Thoracic aorta (tissue), 2 donors: ENCODE results near the gene UQCRC1. TPM values are rescaled to one million over a fixed set of nuclear protein-coding genes. Genes with fewer than 3 reads are reported as not detected.
A peak's percentile ranks its signal among the peaks of the same experiment; 100 is the strongest.

ENCODE experiments used
- ATAC-seq: fragments of 150-250 bp; one replicate; pipeline ENCODE4 v1.8.0; 2017; ENCODE audit warnings: low read depth; ENCODE audit not compliant: insufficient number of reproducible peaks, low FRiP score
- DNase-seq: peaks from one replicate; pipeline ENCODE4 v3.0.0-alpha.2; 2020; ENCODE audit warnings: low spot score
- H3K27ac ChIP-seq, 2 donors: fragments of 200-600 bp; sonication (generic); 1 replicate in 1 of 2; 2 replicates in 1 of 2; pipeline ENCODE4 v1.5.1; 2016; ENCODE audit warnings: mild to moderate bottlenecking in 2 of 2, moderate library complexity in 2 of 2
- H3K27me3 ChIP-seq: fragments of 200-600 bp; sonication (generic); replicated peaks from 2 replicates; pipeline ENCODE4 v1.6.0; 2016; ENCODE audit warnings: mild to moderate bottlenecking; ENCODE audit not compliant: insufficient read depth
- H3K36me3 ChIP-seq: fragments of 200-600 bp; sonication (generic); one replicate; pipeline ENCODE4 v1.5.1; 2016
- H3K4me1 ChIP-seq, 2 donors: fragments of 200-600 bp; sonication (generic); 1 replicate in 1 of 2; 2 replicates in 1 of 2; pipeline versions ENCODE4 v1.5.1 to v1.6.0; 2016; ENCODE audit warnings: low read depth in 2 of 2, mild to moderate bottlenecking in 1 of 2; ENCODE audit not compliant: control insufficient read depth in 1 of 2
- H3K4me3 ChIP-seq: fragments of 200-600 bp; sonication (generic); 2 replicates; pipeline ENCODE4 v1.5.1; 2016; ENCODE audit warnings: mild to moderate bottlenecking
- H3K9me3 ChIP-seq: fragments of 200-600 bp; sonication (generic); 2 replicates; pipeline ENCODE4 v1.5.1; 2016
- total RNA-seq, 2 donors: library from RNA; depleted of rRNA; stranded (reverse); fragments of >200 nt; gene quantifications; one replicate each; pipeline versions ENCODE4 v1.1.0 to v1.2.3, GENCODE V29; 2016
- TF ChIP-seq, protein P1 (sequence below): fragments of 200-600 bp; sonication (generic); IDR thresholded peaks from one replicate; pipeline ENCODE4 v1.5.1; 2019; ENCODE audit warnings: antibody characterized with exemption

The UQCRC1 gene
- total RNA-seq, 2 donors from 2014 or later = 226 to 234 TPM

DNA sequence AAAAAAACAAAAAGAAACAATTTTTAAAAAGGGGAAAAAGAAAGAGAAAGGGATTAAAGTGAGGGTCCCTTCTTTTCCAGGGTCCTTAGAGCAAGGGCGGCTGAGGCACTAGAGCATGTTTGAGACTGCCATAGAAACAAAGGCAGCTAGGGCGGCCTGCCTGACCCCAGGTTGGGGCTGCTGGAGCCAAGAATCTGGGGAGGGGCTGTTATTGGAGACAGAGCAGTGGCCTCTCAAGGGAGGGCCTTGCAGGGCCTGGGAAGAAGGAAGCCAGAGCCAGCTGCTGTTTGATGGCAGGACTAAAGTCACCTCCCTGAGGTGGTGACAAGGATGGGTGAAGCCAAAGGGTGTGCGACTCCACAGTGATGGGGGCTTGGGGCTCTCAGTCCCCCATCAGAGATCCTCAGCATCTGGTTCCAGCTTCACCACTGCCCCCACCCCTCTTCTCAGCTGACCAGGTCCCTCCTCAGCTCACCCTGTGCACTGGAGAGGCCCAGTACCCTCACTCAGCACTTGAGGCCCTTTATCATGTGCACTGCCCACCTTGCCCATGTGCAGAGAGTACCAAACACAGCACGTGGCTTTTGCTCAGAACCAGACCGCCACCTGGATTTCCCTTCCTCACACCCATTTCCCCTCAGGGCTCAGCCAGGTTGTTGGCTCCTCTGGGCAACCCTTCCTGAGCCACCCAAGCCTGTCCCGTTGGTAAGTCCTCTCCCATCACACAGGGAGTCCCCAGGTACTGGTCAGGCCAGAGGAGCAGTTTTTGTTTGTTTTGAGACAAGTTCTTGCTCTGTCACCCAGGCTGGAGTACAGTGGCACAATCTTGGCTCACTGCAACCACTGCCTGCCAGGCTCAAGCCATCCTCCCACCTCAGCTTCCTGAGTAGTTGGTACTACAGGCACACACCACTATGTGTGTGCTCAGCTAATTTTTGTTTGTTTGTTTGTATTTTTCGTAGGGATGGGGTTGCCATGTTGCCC lies 10.4 kb upstream of the UQCRC1 start:
- H3K9me3 ChIP-seq = peaks cover 14% of the 10 kb centered on the region
- no peaks in the 10 kb centered on the region for H3K27me3 ChIP-seq
- DNase-seq (no peak), ATAC-seq (no peak)
- H3K4me1 ChIP-seq = peaks cover 15 to 30% of the 10 kb centered on the region in 2 donors
- H3K4me3 ChIP-seq = peak overlapping the region; percentile 29
- H3K27ac ChIP-seq = peak overlapping the region; percentile 94
- TF ChIP-seq, protein P1, sequence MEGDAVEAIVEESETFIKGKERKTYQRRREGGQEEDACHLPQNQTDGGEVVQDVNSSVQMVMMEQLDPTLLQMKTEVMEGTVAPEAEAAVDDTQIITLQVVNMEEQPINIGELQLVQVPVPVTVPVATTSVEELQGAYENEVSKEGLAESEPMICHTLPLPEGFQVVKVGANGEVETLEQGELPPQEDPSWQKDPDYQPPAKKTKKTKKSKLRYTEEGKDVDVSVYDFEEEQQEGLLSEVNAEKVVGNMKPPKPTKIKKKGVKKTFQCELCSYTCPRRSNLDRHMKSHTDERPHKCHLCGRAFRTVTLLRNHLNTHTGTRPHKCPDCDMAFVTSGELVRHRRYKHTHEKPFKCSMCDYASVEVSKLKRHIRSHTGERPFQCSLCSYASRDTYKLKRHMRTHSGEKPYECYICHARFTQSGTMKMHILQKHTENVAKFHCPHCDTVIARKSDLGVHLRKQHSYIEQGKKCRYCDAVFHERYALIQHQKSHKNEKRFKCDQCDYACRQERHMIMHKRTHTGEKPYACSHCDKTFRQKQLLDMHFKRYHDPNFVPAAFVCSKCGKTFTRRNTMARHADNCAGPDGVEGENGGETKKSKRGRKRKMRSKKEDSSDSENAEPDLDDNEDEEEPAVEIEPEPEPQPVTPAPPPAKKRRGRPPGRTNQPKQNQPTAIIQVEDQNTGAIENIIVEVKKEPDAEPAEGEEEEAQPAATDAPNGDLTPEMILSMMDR = no peak
- no peaks in the 10 kb centered on the region for H3K36me3 ChIP-seq

DNA sequence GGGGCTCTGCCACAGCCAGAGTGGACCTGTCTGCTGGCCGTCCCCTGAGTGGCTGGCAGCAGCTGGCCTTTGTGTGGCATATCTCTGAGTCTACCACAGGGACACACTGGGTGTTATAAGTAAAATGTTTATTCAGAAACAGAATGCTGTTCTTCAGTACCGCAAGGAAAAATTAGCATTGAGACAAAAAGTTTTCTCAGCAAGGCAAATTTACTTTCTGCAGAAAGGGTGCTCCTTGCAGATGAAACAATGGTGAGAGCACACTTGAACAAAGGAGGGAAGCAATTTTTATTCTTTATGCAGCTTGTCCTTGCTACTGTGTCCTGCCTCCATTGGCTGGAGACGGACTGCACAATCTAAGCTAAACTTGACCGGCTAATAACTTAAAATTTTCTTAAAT lies 8.1 kb upstream of the UQCRC1 start:
- H3K9me3 ChIP-seq = peaks cover 14% of the 10 kb centered on the region
- no peaks in the 10 kb centered on the region for H3K27me3 ChIP-seq
- peak overlapping the region; percentile 94 for H3K27ac ChIP-seq
- H3K4me1 ChIP-seq = peaks cover 15 to 30% of the 10 kb centered on the region in 2 donors
- DNase-seq (no peak), ATAC-seq (no peak)
- no peaks in the 10 kb centered on the region for H3K36me3 ChIP-seq
- H3K4me3 ChIP-seq = no peak overlapping the region
- TF ChIP-seq, protein P1 = no peak

DNA sequence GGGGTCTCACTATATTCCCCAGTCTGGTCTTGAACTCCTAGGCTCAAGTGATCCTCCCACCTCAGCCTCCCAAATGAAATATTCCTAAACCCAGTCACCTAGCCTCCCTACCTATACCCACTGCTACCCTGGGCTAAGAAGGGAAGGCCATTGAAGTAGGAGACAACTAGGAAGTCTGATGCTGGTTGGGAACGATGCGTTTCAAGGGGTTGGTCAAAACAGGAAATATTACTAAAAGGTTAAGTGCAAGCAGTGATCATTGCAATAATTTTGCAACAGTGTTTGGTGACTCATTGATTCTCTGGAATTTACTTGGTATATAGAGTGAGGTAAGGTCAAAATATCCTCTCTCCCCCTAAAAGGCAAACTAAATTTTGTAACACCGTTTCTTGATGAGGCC lies 4.6 kb upstream of the UQCRC1 start:
- Histone ChIP-seq H3K9me3 (peaks cover 14% of the 10 kb centered on the region), H3K4me3 (no peak overlapping the region), H3K27ac (no peak overlapping the region), H3K36me3 (no peaks in the 10 kb centered on the region), H3K27me3 (no peaks in the 10 kb centered on the region), H3K4me1 (peaks cover 9 to 13% of the 10 kb centered on the region in 2 donors)
- ATAC-seq (no peak), DNase-seq (no peak)
- TF ChIP-seq, protein P1 = no peak

DNA sequence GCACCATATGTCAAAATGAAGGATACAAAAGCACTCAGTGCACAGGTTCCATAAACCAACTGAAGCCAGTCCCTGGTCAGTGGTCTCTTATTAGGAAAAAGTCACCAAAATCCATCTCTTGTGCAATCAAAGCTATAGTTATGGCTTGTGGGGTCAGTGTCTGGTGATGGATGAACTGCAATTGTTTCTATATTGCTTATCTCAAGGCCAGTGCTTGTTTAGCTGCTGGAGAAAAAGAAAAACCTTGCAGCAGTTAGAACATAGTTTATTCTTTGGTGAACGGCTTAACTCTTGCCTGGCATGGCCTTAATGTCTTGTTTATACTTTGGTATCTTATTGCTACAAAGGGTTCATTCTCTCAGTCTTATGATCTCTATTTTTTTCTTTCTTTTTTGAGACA lies 2.9 kb upstream of the UQCRC1 start:
- H3K4me3 ChIP-seq = no peak overlapping the region
- peaks cover 7% of the 10 kb centered on the region for H3K9me3 ChIP-seq
- ATAC-seq (no peak), DNase-seq (no peak)
- TF ChIP-seq, protein P1 = no peak
- no peaks in the 10 kb centered on the region for H3K36me3 ChIP-seq
- H3K4me1 ChIP-seq = peaks cover 10 to 21% of the 10 kb centered on the region in 2 donors
- H3K27ac ChIP-seq = no peak overlapping the region
- H3K27me3 ChIP-seq = no peaks in the 10 kb centered on the region

DNA sequence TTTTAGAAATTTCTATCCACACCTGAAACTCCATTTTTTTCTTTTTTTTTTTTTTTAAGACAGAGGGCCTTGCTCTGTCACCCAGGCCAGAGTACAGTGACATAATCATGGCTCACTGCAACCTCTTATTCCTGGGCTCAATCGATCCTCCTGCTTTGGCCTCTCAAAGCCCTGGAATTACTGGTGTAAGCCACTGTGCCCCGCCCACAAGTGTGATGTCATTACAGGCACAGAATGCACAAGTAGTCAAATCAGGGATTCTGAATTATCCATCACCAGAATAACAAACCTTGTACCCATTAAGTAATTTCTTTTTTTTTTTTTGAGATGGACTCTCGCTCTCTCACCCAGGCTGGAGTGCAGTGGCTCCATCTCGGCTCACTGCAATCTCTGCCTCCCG lies 1.9 kb downstream of the UQCRC1 start:
- TF ChIP-seq, protein P1 = no peak
- Histone ChIP-seq H3K36me3 (peaks cover 32% of the 10 kb centered on the region), H3K27ac (no peak overlapping the region), H3K27me3 (no peaks in the 10 kb centered on the region), H3K9me3 (no peaks in the 10 kb centered on the region), H3K4me1 (peaks cover 10 to 21% of the 10 kb centered on the region in 2 donors), H3K4me3 (no peak overlapping the region)
- DNase-seq = no peak
- no peak for ATAC-seq
